ENCODE results near the gene WWOX. TPM values are rescaled to one million over a fixed set of nuclear protein-coding genes. Genes with fewer than 3 reads are reported as not detected.
A peak's percentile ranks its signal among the peaks of the same experiment; 100 is the strongest.

Gene WWOX
- total and polyA plus RNA-seq, 4 experiments from 2014 or later = 10.4 to 23.1 (median 17.5) TPM

- CTCF ChIA-PET (ENCODE audit: partially characterized antibody) = no interaction called here
- Mint-ChIP-seq H3K9me3 (no peaks in the 10 kb centered on the region), H3K27me3 (no peaks in the 10 kb centered on the region), H3K4me3 (no peak overlapping the region), H3K27ac (no peak overlapping the region), H3K36me3 (no peaks in the 10 kb centered on the region), H3K4me1 (peaks cover 5 to 17% (median 12%) of the 10 kb centered on the region in 4 donors)
- no peaks in the 10 kb centered on the region for H3K27me3 ChIP-seq (ENCODE audit: insufficient read depth, low read length)
- no peak for DNase-seq
- H3K27ac ChIP-seq (ENCODE audit: low read depth, low read length) = no peak overlapping the region
- H3K4me1 ChIP-seq (ENCODE audit: insufficient read depth, low read length) = peaks cover 10% of the 10 kb centered on the region
- no peaks in the 10 kb centered on the region for H3K9me3 ChIP-seq (ENCODE audit: control insufficient read depth in 1 of 2, low read length in 2 of 2)
- no peaks in the 10 kb centered on the region for H3K36me3 ChIP-seq (ENCODE audit: insufficient read depth, low read length)
- no peak overlapping the region for H3K4me3 ChIP-seq (ENCODE audit: low read length in 2 of 2)
- intact Hi-C loops (cut with micrococcal nuclease) = no loop called here
- POLR2A ChIA-PET (ENCODE audit: partially characterized antibody) = no interaction called here
Observed at GRCh38 chr16:79154086-79154485, 1054.6 kb downstream of the WWOX start.

GRCh38 chr16:79155471-79155870 is 1056.0 kb downstream of the WWOX start:
- Histone ChIP-seq H3K36me3 (ENCODE audit: insufficient read depth, low read length) (no peaks in the 10 kb centered on the region), H3K27ac (ENCODE audit: low read depth, low read length) (no peak overlapping the region), H3K27me3 (ENCODE audit: insufficient read depth, low read length) (no peaks in the 10 kb centered on the region), H3K4me1 (ENCODE audit: insufficient read depth, low read length) (peaks cover 10% of the 10 kb centered on the region), H3K9me3 (ENCODE audit: control insufficient read depth in 1 of 2, low read length in 2 of 2) (no peaks in the 10 kb centered on the region), H3K4me3 (ENCODE audit: low read length in 2 of 2) (no peak overlapping the region)
- DNase-seq = no peak
- Mint-ChIP-seq H3K36me3 (no peaks in the 10 kb centered on the region), H3K4me1 (peaks cover 5 to 17% (median 12%) of the 10 kb centered on the region in 4 donors), H3K9me3 (no peaks in the 10 kb centered on the region), H3K27me3 (no peaks in the 10 kb centered on the region), H3K27ac (no peak overlapping the region), H3K4me3 (no peak overlapping the region)
- POLR2A ChIA-PET (ENCODE audit: partially characterized antibody) = no interaction called here
- intact Hi-C loops (cut with micrococcal nuclease) = no loop called here
- CTCF ChIA-PET (ENCODE audit: partially characterized antibody) = no interaction called here

GRCh38 chr16:79155904-79156303 is 1056.5 kb downstream of the WWOX start:
- Histone ChIP-seq H3K4me3 (ENCODE audit: low read length in 2 of 2) (no peak overlapping the region), H3K27ac (ENCODE audit: low read depth, low read length) (no peak overlapping the region), H3K27me3 (ENCODE audit: insufficient read depth, low read length) (no peaks in the 10 kb centered on the region), H3K4me1 (ENCODE audit: insufficient read depth, low read length) (peaks cover 10% of the 10 kb centered on the region), H3K9me3 (ENCODE audit: control insufficient read depth in 1 of 2, low read length in 2 of 2) (no peaks in the 10 kb centered on the region), H3K36me3 (ENCODE audit: insufficient read depth, low read length) (no peaks in the 10 kb centered on the region)
- Mint-ChIP-seq H3K4me1 (peaks cover 5 to 17% (median 12%) of the 10 kb centered on the region in 4 donors), H3K36me3 (no peaks in the 10 kb centered on the region), H3K27ac (no peak overlapping the region), H3K9me3 (no peaks in the 10 kb centered on the region), H3K4me3 (no peak overlapping the region), H3K27me3 (no peaks in the 10 kb centered on the region)
- intact Hi-C loops (cut with micrococcal nuclease) = no loop called here
- DNase-seq = no peak
- ChIA-PET POLR2A (ENCODE audit: partially characterized antibody) (no interaction called here), CTCF (ENCODE audit: partially characterized antibody) (no interaction called here)

GRCh38 chr16:79156761-79157160 is 1057.3 kb downstream of the WWOX start:
- no peak for DNase-seq
- H3K36me3 Mint-ChIP-seq = no peaks in the 10 kb centered on the region
- intact Hi-C loops (cut with micrococcal nuclease) = no loop called here
- Histone ChIP-seq H3K36me3 (ENCODE audit: insufficient read depth, low read length) (no peaks in the 10 kb centered on the region), H3K4me1 (ENCODE audit: insufficient read depth, low read length) (peaks cover 10% of the 10 kb centered on the region), H3K9me3 (ENCODE audit: control insufficient read depth in 1 of 2, low read length in 2 of 2) (no peaks in the 10 kb centered on the region), H3K27me3 (ENCODE audit: insufficient read depth, low read length) (no peaks in the 10 kb centered on the region), H3K27ac (ENCODE audit: low read depth, low read length) (no peak overlapping the region), H3K4me3 (ENCODE audit: low read length in 2 of 2) (no peak overlapping the region)
- H3K27ac Mint-ChIP-seq = no peak overlapping the region
- H3K9me3 Mint-ChIP-seq = no peaks in the 10 kb centered on the region
- POLR2A ChIA-PET (ENCODE audit: partially characterized antibody) = no interaction called here
- no peak overlapping the region for H3K4me3 Mint-ChIP-seq
- H3K27me3 Mint-ChIP-seq = no peaks in the 10 kb centered on the region
- CTCF ChIA-PET (ENCODE audit: partially characterized antibody) = no interaction called here
- peaks cover 5 to 17% (median 12%) of the 10 kb centered on the region in 4 donors for H3K4me1 Mint-ChIP-seq

- Histone ChIP-seq H3K9me3 (ENCODE audit: control insufficient read depth in 1 of 2, low read length in 2 of 2) (no peaks in the 10 kb centered on the region), H3K27me3 (ENCODE audit: insufficient read depth, low read length) (no peaks in the 10 kb centered on the region), H3K4me1 (ENCODE audit: insufficient read depth, low read length) (peaks cover 10% of the 10 kb centered on the region), H3K27ac (ENCODE audit: low read depth, low read length) (no peak overlapping the region), H3K4me3 (ENCODE audit: low read length in 2 of 2) (no peak overlapping the region), H3K36me3 (ENCODE audit: insufficient read depth, low read length) (no peaks in the 10 kb centered on the region)
- Mint-ChIP-seq H3K27ac (no peak overlapping the region), H3K27me3 (no peaks in the 10 kb centered on the region), H3K9me3 (no peaks in the 10 kb centered on the region), H3K4me1 (peaks cover 8 to 21% (median 18%) of the 10 kb centered on the region in 4 donors), H3K36me3 (no peaks in the 10 kb centered on the region), H3K4me3 (no peak overlapping the region)
- no peak for DNase-seq
- intact Hi-C loops (cut with micrococcal nuclease) = no loop called here
- CTCF ChIA-PET (ENCODE audit: partially characterized antibody) = no interaction called here
- POLR2A ChIA-PET (ENCODE audit: partially characterized antibody) = no interaction called here
Observed at GRCh38 chr16:79158337-79158736, 1058.9 kb downstream of the WWOX start.

GRCh38 chr16:79159261-79160049 is 1060.0 kb downstream of the WWOX start:
- H3K4me1 ChIP-seq (ENCODE audit: insufficient read depth, low read length) = peaks cover 14% of the 10 kb centered on the region
- no peaks in the 10 kb centered on the region for H3K9me3 ChIP-seq (ENCODE audit: control insufficient read depth in 1 of 2, low read length in 2 of 2)
- no peaks in the 10 kb centered on the region for H3K27me3 Mint-ChIP-seq
- H3K27ac ChIP-seq (ENCODE audit: low read depth, low read length) = no peak overlapping the region
- no peak overlapping the region for H3K4me3 ChIP-seq (ENCODE audit: low read length in 2 of 2)
- H3K4me3 Mint-ChIP-seq = no peak overlapping the region
- H3K27ac Mint-ChIP-seq = peak overlapping the region in 2 of 7 donors; percentile 19 to 43
- H3K4me1 Mint-ChIP-seq = peaks cover 11 to 32% (median 23%) of the 10 kb centered on the region in 4 donors
- no peaks in the 10 kb centered on the region for H3K36me3 Mint-ChIP-seq
- no peaks in the 10 kb centered on the region for H3K36me3 ChIP-seq (ENCODE audit: insufficient read depth, low read length)
- H3K9me3 Mint-ChIP-seq = no peaks in the 10 kb centered on the region
- no peaks in the 10 kb centered on the region for H3K27me3 ChIP-seq (ENCODE audit: insufficient read depth, low read length)
- no peak for DNase-seq
- intact Hi-C loops (cut with micrococcal nuclease) = no loop called here
- POLR2A ChIA-PET (ENCODE audit: partially characterized antibody) = no interaction called here
- CTCF ChIA-PET (ENCODE audit: partially characterized antibody) = interaction anchor here (1.1 kb wide), 1 partner anchor 24 kb away, joined by 3 read pairs; no protein-coding TSS in a partner anchor

GRCh38 chr16:79162977-79163376 is 1063.5 kb downstream of the WWOX start:
- peaks cover 5% of the 10 kb centered on the region for H3K4me1 ChIP-seq (ENCODE audit: insufficient read depth, low read length)
- no peak overlapping the region for H3K27ac ChIP-seq (ENCODE audit: low read depth, low read length)
- no peaks in the 10 kb centered on the region for H3K27me3 ChIP-seq (ENCODE audit: insufficient read depth, low read length)
- peaks cover 0 to 8% (median 5%) of the 10 kb centered on the region in 8 donors for H3K9me3 Mint-ChIP-seq
- peak overlapping the region in 5 of 8 donors; percentile 13 to 62 (median 54) for H3K4me3 Mint-ChIP-seq
- H3K27me3 Mint-ChIP-seq = no peaks in the 10 kb centered on the region
- H3K9me3 ChIP-seq (ENCODE audit: control insufficient read depth in 1 of 2, low read length in 2 of 2) = no peaks in the 10 kb centered on the region
- peak overlapping the region in 1 of 7 donors; percentile 5 for H3K27ac Mint-ChIP-seq
- CTCF ChIA-PET (ENCODE audit: partially characterized antibody) = no interaction called here
- peaks cover 7 to 17% (median 12%) of the 10 kb centered on the region in 4 donors for H3K4me1 Mint-ChIP-seq
- no peak overlapping the region for H3K4me3 ChIP-seq (ENCODE audit: low read length in 2 of 2)
- H3K36me3 Mint-ChIP-seq = no peaks in the 10 kb centered on the region
- intact Hi-C loops (cut with micrococcal nuclease) = no loop called here
- no peak for DNase-seq
- H3K36me3 ChIP-seq (ENCODE audit: insufficient read depth, low read length) = no peaks in the 10 kb centered on the region
- POLR2A ChIA-PET (ENCODE audit: partially characterized antibody) = no interaction called here
